Neural progenitor cell (in vitro differentiated cells): ENCODE results near the gene SH3PXD2B. TPM values are rescaled to one million over a fixed set of nuclear protein-coding genes. Genes with fewer than 3 reads are reported as not detected.

Experiments
- DNase-seq: peaks from one replicate; pipeline ENCODE4 v3.0.0-alpha.2; 2016; ENCODE audit warnings: low spot score
- H2AFZ ChIP-seq: fragments of 200-600 bp; sonication (generic); replicated peaks from 2 replicates; pipeline ENCODE4 v1.6.1; 2016; ENCODE audit warnings: antibody characterized with exemption
- H3F3A ChIP-seq: fragments of 200-600 bp; sonication (generic); 2 replicates; pipeline ENCODE4 v1.6.1; 2016; ENCODE audit warnings: antibody characterized with exemption, low read depth
- H3K27ac ChIP-seq: fragments of 200-600 bp; sonication (generic); 2 replicates; pipeline ENCODE4 v1.5.1; 2016; ENCODE audit warnings: mild to moderate bottlenecking
- H3K27me3 ChIP-seq: fragments of 200-600 bp; sonication (generic); 2 replicates; pipeline ENCODE4 v1.6.1; 2016; ENCODE audit warnings: mild to moderate bottlenecking, moderate library complexity
- H3K36me3 ChIP-seq: fragments of 200-600 bp; sonication (generic); 2 replicates; pipeline ENCODE4 v1.5.1; 2016
- H3K4me1 ChIP-seq: fragments of 200-600 bp; sonication (generic); 2 replicates; pipeline ENCODE4 v1.6.1; 2016; ENCODE audit warnings: mixed run types
- H3K4me2 ChIP-seq: fragments of 200-600 bp; sonication (generic); 2 replicates; pipeline ENCODE4 v1.6.1; 2016
- H3K4me3 ChIP-seq: fragments of 200-600 bp; sonication (generic); 2 replicates; pipeline ENCODE4 v1.5.1; 2016
- H3K79me2 ChIP-seq: fragments of 200-600 bp; sonication (generic); 2 replicates; pipeline ENCODE4 v1.6.1; 2016; ENCODE audit warnings: low read depth
- H3K9ac ChIP-seq: fragments of 200-600 bp; sonication (generic); 2 replicates; pipeline ENCODE4 v1.6.1; 2016
- H3K9me3 ChIP-seq: fragments of 200-600 bp; sonication (generic); 2 replicates; pipeline ENCODE4 v1.5.1; 2016; ENCODE audit warnings: low read depth
- H4K20me1 ChIP-seq: fragments of 200-600 bp; sonication (generic); 2 replicates; pipeline ENCODE4 v1.6.1; 2016; ENCODE audit warnings: low read depth
- H3K27ac Mint-ChIP-seq: 3 replicates; pipeline ENCODE4 v1.8.0; 2021; ENCODE audit warnings: mixed read lengths
- H3K27me3 Mint-ChIP-seq: 2 replicates; pipeline ENCODE4 v1.8.0; 2022; ENCODE audit warnings: low read depth, mild to moderate bottlenecking, inconsistent platforms, moderate library complexity, mixed read lengths; ENCODE audit not compliant: insufficient read depth
- H3K36me3 Mint-ChIP-seq: 3 replicates; pipeline ENCODE4 v1.8.0; 2021; ENCODE audit warnings: mixed read lengths
- H3K4me1 Mint-ChIP-seq: 3 replicates; pipeline ENCODE4 v1.8.0; 2021; ENCODE audit warnings: mixed read lengths
- H3K4me3 Mint-ChIP-seq: 3 replicates; pipeline ENCODE4 v1.8.0; 2021; ENCODE audit warnings: mild to moderate bottlenecking, moderate library complexity, mixed read lengths
- H3K9me3 Mint-ChIP-seq: 3 replicates; pipeline ENCODE4 v1.8.0; 2020; ENCODE audit warnings: mixed read lengths
- CTCF ChIP-seq: fragments of 200-600 bp; sonication (generic); IDR thresholded peaks from 2 replicates; pipeline ENCODE4 v1.5.1; 2017; ENCODE audit warnings: antibody characterized with exemption, mild to moderate bottlenecking
- EZH2 ChIP-seq: fragments of 200-600 bp; sonication (generic); IDR thresholded peaks from 2 replicates; pipeline ENCODE4 v1.6.1; 2017; ENCODE audit warnings: antibody characterized with exemption, mild to moderate bottlenecking, moderate library complexity
- EZH2phosphoT487 ChIP-seq: fragments of 200-600 bp; sonication (generic); IDR thresholded peaks from 2 replicates; pipeline ENCODE4 v1.6.1; 2017; ENCODE audit warnings: antibody characterized with exemption
- total RNA-seq: library from RNA; depleted of rRNA; stranded (reverse); fragments of >200 nt; gene quantifications from 2 replicates; pipeline ENCODE4 v1.2.3, GENCODE V29; 2015; ENCODE audit warnings: low replicate concordance

The SH3PXD2B gene
- total RNA-seq, 1 donor from 2014 or later: 27.3 TPM

- Histone ChIP-seq H3K79me2 (no peaks in the 10 kb centered on the region), H3K9me3 (no peaks in the 10 kb centered on the region), H4K20me1 (no peaks in the 10 kb centered on the region), H3K36me3 (peaks cover 11% of the 10 kb centered on the region), H3K4me2 (no peak overlapping the region), H3K27ac (no peak overlapping the region), H3K4me3 (no peak overlapping the region), H2AFZ (no peak overlapping the region), H3K4me1 (no peaks in the 10 kb centered on the region), H3K9ac (no peak overlapping the region), H3F3A (no peaks in the 10 kb centered on the region), H3K27me3 (no peaks in the 10 kb centered on the region)
- no peaks in the 10 kb centered on the region for H3K27me3 Mint-ChIP-seq
- TF ChIP-seq CTCF (no peak), EZH2phosphoT487 (no peak), EZH2 (no peak)
- peaks cover 2% of the 10 kb centered on the region for H3K4me1 Mint-ChIP-seq
- H3K4me3 Mint-ChIP-seq: no peak overlapping the region
- H3K9me3 Mint-ChIP-seq: peaks cover 6% of the 10 kb centered on the region
- no peak overlapping the region for H3K27ac Mint-ChIP-seq
- H3K36me3 Mint-ChIP-seq: peaks cover 56% of the 10 kb centered on the region
- DNase-seq: no peak
Measured at GRCh38 chr5:172396220-172396619, 58.1 kb downstream of the SH3PXD2B start.

GRCh38 chr5:172395483-172395882, 58.8 kb downstream of the SH3PXD2B start:
- Histone ChIP-seq H4K20me1 (no peaks in the 10 kb centered on the region), H3F3A (no peaks in the 10 kb centered on the region), H3K79me2 (no peaks in the 10 kb centered on the region), H3K27ac (no peak overlapping the region), H3K27me3 (no peaks in the 10 kb centered on the region), H3K9ac (no peak overlapping the region), H3K36me3 (peaks cover 11% of the 10 kb centered on the region), H3K4me2 (no peak overlapping the region), H3K4me1 (no peaks in the 10 kb centered on the region), H3K9me3 (no peaks in the 10 kb centered on the region), H3K4me3 (no peak overlapping the region), H2AFZ (no peak overlapping the region)
- H3K4me1 Mint-ChIP-seq: peaks cover 2% of the 10 kb centered on the region
- peaks cover 6% of the 10 kb centered on the region for H3K9me3 Mint-ChIP-seq
- no peak overlapping the region for H3K4me3 Mint-ChIP-seq
- H3K36me3 Mint-ChIP-seq: peaks cover 61% of the 10 kb centered on the region
- DNase-seq: no peak
- TF ChIP-seq EZH2phosphoT487 (no peak), EZH2 (no peak), CTCF (no peak)
- no peaks in the 10 kb centered on the region for H3K27me3 Mint-ChIP-seq
- H3K27ac Mint-ChIP-seq: no peak overlapping the region

GRCh38 chr5:172389578-172390112, 64.7 kb downstream of the SH3PXD2B start:
- Mint-ChIP-seq H3K4me1 (no peaks in the 10 kb centered on the region), H3K9me3 (no peaks in the 10 kb centered on the region), H3K27ac (no peak overlapping the region), H3K4me3 (no peak overlapping the region), H3K36me3 (peaks cover 44% of the 10 kb centered on the region), H3K27me3 (peaks cover 3% of the 10 kb centered on the region)
- Histone ChIP-seq H3K4me3 (no peak overlapping the region), H3K4me1 (no peaks in the 10 kb centered on the region), H3K9me3 (no peaks in the 10 kb centered on the region), H3F3A (no peaks in the 10 kb centered on the region), H3K27ac (no peak overlapping the region), H4K20me1 (no peaks in the 10 kb centered on the region), H3K27me3 (no peaks in the 10 kb centered on the region), H2AFZ (no peak overlapping the region), H3K4me2 (no peak overlapping the region), H3K9ac (no peak overlapping the region), H3K79me2 (no peaks in the 10 kb centered on the region), H3K36me3 (peaks cover 15% of the 10 kb centered on the region)
- no peak for DNase-seq
- TF ChIP-seq EZH2phosphoT487: no peak
- TF ChIP-seq EZH2: no peak
- TF ChIP-seq CTCF: no peak
